ENCODE results near the gene PPM1E.

PPM1E gene

DNA sequence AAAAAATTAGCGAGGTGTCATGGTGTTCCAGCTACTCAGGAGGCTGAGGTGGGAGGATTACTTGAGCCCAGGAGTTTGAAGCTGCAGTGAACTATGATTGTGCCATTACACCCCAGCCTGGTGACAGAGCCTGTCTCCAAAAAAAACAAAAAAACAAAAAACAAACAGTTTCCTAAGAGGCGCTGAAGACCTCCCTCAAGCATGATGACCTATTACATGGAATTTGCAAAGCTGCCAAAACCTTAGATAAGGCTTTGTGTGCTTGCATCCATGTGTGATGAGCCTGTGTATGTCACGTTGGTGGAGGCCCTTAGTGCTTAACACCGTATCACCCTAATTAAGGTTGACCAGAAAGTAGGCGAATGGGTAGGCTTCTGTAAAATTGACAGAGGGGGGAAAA is 143.5 kb downstream of the PPM1E start:
- Mint-ChIP-seq H3K4me3 (no peak overlapping the region), H3K4me1 (no peaks in the 10 kb centered on the region), H3K36me3 (ENCODE audit: low read depth) (no peaks in the 10 kb centered on the region), H3K27ac (no peak overlapping the region), H3K27me3 (ENCODE audit: low read depth) (no peaks in the 10 kb centered on the region), H3K9me3 (peaks cover 16% of the 10 kb centered on the region)
- TF ChIP-seq, protein P1, sequence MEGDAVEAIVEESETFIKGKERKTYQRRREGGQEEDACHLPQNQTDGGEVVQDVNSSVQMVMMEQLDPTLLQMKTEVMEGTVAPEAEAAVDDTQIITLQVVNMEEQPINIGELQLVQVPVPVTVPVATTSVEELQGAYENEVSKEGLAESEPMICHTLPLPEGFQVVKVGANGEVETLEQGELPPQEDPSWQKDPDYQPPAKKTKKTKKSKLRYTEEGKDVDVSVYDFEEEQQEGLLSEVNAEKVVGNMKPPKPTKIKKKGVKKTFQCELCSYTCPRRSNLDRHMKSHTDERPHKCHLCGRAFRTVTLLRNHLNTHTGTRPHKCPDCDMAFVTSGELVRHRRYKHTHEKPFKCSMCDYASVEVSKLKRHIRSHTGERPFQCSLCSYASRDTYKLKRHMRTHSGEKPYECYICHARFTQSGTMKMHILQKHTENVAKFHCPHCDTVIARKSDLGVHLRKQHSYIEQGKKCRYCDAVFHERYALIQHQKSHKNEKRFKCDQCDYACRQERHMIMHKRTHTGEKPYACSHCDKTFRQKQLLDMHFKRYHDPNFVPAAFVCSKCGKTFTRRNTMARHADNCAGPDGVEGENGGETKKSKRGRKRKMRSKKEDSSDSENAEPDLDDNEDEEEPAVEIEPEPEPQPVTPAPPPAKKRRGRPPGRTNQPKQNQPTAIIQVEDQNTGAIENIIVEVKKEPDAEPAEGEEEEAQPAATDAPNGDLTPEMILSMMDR (IDR thresholded peaks at IDR 0.05; ENCODE audit: unreplicated experiment in 3 of 3): no peak

DNA sequence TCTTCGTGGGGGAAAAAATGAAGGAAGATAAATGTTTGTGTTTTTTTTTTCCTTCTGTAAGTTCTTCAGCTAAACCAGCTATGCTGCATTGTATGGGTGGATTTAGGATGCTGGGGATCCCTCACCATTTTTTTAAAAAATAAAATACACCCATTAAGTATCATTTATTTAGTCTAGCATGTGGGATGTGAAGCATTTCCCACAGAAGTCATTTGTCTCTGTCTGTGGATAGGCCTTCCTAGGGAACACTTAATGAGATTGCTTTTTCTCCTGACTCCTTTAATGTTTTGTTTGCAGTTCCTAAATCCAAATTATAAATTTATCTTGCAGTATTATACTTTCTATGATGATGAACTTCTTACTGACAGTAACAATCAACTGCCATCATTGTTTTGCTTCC is 146.7 kb downstream of the PPM1E start:
- Mint-ChIP-seq H3K27me3 (ENCODE audit: low read depth) (no peaks in the 10 kb centered on the region), H3K4me1 (no peaks in the 10 kb centered on the region), H3K27ac (no peak overlapping the region), H3K36me3 (ENCODE audit: low read depth) (no peaks in the 10 kb centered on the region), H3K4me3 (no peak overlapping the region), H3K9me3 (peaks cover 17% of the 10 kb centered on the region)
- TF ChIP-seq, protein P1 (IDR thresholded peaks at IDR 0.05; ENCODE audit: unreplicated experiment in 3 of 3): no peak

DNA sequence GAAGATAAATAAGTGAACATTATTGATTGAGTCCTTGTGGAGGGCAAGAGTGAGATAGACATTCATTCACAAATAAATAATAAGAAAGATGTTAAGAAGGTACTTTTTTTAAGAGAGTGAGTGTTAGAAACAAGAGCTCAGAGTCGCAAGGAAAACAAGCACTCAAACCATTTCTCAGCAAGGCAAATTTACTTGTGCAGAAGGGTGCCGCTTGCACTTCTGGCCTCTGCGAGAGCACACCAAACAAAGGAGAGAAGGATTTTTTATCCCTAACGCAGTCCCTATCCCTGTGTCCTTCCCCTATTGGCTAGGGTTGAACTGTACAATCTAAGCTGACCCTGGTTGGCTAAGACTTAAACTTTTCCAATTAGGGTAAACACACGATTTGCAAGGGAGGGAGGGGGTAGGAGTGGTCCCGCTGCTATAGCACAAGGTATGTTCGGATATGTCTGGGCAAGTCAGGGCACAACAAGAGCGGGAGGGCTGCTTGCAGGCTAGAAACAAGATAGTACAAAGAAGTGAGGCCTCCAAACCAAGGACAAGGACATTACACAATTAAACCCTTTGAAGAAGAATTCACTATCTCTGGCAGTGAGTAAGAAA is 156.2 kb downstream of the PPM1E start:
- no peaks in the 10 kb centered on the region for H3K27me3 Mint-ChIP-seq (ENCODE audit: low read depth)
- H3K36me3 Mint-ChIP-seq (ENCODE audit: low read depth): no peaks in the 10 kb centered on the region
- H3K4me3 Mint-ChIP-seq: no peak overlapping the region
- H3K9me3 Mint-ChIP-seq: peaks cover 12% of the 10 kb centered on the region
- no peak overlapping the region for H3K27ac Mint-ChIP-seq
- TF ChIP-seq, protein P1 (IDR thresholded peaks at IDR 0.05; ENCODE audit: unreplicated experiment in 3 of 3): no peak
- H3K4me1 Mint-ChIP-seq: no peaks in the 10 kb centered on the region

DNA sequence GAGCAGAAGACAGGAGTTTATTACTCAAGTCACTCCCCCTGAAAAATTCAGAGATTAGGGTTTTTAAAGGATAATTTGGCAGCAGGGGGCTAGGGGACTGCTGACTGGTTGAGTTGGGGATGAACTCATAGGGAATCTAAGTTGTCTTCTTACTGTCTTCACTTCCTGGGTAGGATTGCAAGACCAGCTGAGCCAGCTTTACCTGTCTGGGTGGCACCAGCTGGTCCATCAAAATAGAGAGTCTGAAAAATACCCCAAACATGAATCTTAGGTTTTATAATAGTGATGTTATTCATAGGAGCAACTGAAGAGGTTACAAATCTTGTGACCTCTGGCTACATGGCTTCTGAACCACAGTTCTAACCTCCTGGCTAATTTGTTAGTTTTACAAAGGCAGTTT is 157.9 kb downstream of the PPM1E start:
- Mint-ChIP-seq H3K27ac (no peak overlapping the region), H3K9me3 (peaks cover 9% of the 10 kb centered on the region), H3K36me3 (ENCODE audit: low read depth) (no peaks in the 10 kb centered on the region), H3K4me3 (no peak overlapping the region), H3K4me1 (no peaks in the 10 kb centered on the region), H3K27me3 (ENCODE audit: low read depth) (no peaks in the 10 kb centered on the region)
- TF ChIP-seq, protein P1 (IDR thresholded peaks at IDR 0.05; ENCODE audit: unreplicated experiment in 3 of 3): no peak

DNA sequence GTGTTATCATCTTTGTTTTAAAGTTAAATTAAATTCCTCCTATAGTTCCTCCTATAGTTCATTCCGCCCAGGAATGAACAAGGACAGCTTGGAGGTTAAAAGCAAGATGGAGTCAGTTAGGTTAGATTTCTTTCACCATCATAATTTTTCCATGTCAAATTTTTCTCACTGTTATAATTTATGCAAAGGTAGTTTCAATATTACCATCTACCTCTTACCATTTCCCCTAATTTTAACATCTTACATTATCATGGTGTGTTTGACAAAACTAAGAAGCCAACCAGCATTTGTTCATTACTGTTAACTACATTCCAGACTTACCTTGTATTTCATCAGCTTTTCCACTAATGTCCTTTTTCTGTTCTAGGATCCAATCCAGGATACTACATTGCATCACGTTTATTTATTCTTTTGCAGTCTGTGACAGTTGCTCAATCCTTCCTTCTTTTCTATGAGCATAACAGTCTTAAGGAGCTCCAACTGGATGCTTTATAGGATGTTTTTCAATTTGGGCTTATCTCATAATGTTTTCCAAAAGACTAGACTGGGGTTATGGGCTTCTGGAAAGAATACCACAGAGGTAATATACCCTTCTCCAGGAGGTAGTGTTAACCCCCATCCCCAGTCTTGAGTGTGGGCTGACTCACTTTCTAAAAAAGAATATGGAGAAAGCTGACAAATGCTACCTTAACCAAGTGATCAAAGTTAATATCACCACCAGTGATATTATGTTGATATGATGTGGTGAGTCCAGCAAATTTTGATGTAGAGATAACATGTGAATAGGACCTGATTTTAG is 158.5 kb downstream of the PPM1E start:
- peaks cover 9% of the 10 kb centered on the region for H3K9me3 Mint-ChIP-seq
- no peaks in the 10 kb centered on the region for H3K4me1 Mint-ChIP-seq
- no peak overlapping the region for H3K27ac Mint-ChIP-seq
- no peaks in the 10 kb centered on the region for H3K27me3 Mint-ChIP-seq (ENCODE audit: low read depth)
- TF ChIP-seq, protein P1 (IDR thresholded peaks at IDR 0.05; ENCODE audit: unreplicated experiment in 3 of 3): no peak
- no peak overlapping the region for H3K4me3 Mint-ChIP-seq
- H3K36me3 Mint-ChIP-seq (ENCODE audit: low read depth): no peaks in the 10 kb centered on the region

DNA sequence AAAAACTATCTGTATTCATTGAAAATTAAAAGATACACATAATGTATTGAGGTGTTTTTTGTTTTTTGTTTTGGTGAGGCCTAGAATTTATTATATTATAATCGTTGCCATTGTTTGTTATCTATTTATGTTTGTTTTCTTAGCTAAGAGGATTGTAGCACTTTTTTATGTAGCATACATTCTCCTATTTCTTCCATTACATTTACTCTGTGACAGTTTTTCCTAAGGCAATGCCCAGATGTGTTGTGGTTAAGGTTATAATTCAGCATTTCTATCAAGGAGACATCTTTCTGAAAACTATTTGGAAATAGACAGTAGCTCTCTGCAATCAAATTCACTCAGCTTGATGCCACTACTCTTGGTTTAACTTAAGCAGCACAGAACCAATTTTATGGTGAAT is 161.6 kb downstream of the PPM1E start:
- Mint-ChIP-seq H3K9me3 (peaks cover 4% of the 10 kb centered on the region), H3K4me1 (no peaks in the 10 kb centered on the region), H3K27me3 (ENCODE audit: low read depth) (no peaks in the 10 kb centered on the region), H3K27ac (no peak overlapping the region), H3K36me3 (ENCODE audit: low read depth) (no peaks in the 10 kb centered on the region), H3K4me3 (no peak overlapping the region)
- TF ChIP-seq, protein P1 (IDR thresholded peaks at IDR 0.05; ENCODE audit: unreplicated experiment in 3 of 3): no peak
